Skeletal muscle satellite cell (primary cell): ENCODE measurements around the gene EVC2.

Experiments
- H3K27me3 ChIP-seq: 2 replicates; pipeline ENCODE4 v1.7.0; 2013; ENCODE audit warnings: low read length; ENCODE audit not compliant: control insufficient read depth, insufficient read depth
- H3K36me3 ChIP-seq: 2 replicates; pipeline ENCODE4 v1.7.0; 2013; ENCODE audit warnings: mild to moderate bottlenecking, control low read depth, low read length; ENCODE audit not compliant: insufficient read depth
- H3K4me1 ChIP-seq: 2 replicates; pipeline ENCODE4 v1.7.0; 2013; ENCODE audit warnings: low read length; ENCODE audit not compliant: control insufficient read depth, insufficient read depth
- H3K4me2 ChIP-seq: 2 replicates; pipeline ENCODE4 v1.7.0; 2013; ENCODE audit warnings: mild to moderate bottlenecking, low read length
- H3K4me3 ChIP-seq: 2 replicates; pipeline ENCODE4 v1.7.0; 2013; ENCODE audit warnings: low read length
- H3K9ac ChIP-seq: 2 replicates; pipeline ENCODE4 v1.7.0; 2013; ENCODE audit warnings: mild to moderate bottlenecking, low read depth, low read length, moderate library complexity
- H3K9me3 ChIP-seq: replicated peaks from 2 replicates; pipeline ENCODE4 v1.7.0; 2013; ENCODE audit warnings: mild to moderate bottlenecking, control low read depth, low read length

Gene EVC2

DNA sequence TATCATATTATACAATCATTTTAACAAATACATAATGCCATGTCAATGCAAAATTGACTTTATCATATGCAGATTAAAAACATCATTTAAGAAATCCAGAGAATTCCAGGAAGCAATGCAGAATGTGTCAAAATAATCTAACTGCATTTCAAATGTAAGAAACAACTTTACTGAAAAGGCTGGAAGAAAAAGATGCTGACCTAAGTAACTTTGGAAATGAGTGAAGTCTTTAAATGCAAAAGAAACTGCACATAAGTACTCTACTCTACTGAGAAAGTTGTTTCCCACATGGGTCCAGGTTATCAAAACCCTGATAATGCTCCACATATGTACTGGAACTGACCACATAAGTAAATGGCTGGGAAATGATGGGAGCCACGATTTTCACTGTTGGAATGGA is 149.9 kb downstream of the EVC2 start:
- no peak overlapping the region for H3K4me3 ChIP-seq
- H3K9me3 ChIP-seq = no peaks in the 10 kb centered on the region
- no peak overlapping the region for H3K4me2 ChIP-seq
- no peaks in the 10 kb centered on the region for H3K4me1 ChIP-seq
- no peaks in the 10 kb centered on the region for H3K27me3 ChIP-seq
- H3K36me3 ChIP-seq = peaks cover 41% of the 10 kb centered on the region
- H3K9ac ChIP-seq = no peak overlapping the region

DNA sequence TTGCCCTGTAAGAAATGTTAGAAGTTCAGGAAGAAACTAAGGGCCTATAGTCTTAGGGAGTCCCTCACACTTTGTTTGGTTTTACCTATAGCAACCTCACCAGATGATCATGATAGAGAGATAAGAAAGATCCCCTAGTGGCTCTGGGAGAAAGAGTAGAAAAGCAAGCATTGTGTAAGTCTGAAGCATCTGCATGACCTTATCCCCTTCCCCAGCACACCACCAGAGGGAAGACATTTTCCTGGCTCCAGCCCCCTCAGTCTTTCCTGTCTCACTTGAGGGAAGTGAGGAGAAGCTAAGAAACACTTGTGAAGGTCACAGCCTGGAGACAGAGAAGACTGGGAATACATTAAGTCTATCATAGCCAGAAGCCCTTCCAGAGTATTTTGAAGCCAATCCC is 154.0 kb downstream of the EVC2 start:
- Histone ChIP-seq H3K4me1 (no peaks in the 10 kb centered on the region), H3K4me2 (no peak overlapping the region), H3K4me3 (no peak overlapping the region), H3K27me3 (no peaks in the 10 kb centered on the region), H3K36me3 (peaks cover 37% of the 10 kb centered on the region), H3K9me3 (no peaks in the 10 kb centered on the region), H3K9ac (no peak overlapping the region)

DNA sequence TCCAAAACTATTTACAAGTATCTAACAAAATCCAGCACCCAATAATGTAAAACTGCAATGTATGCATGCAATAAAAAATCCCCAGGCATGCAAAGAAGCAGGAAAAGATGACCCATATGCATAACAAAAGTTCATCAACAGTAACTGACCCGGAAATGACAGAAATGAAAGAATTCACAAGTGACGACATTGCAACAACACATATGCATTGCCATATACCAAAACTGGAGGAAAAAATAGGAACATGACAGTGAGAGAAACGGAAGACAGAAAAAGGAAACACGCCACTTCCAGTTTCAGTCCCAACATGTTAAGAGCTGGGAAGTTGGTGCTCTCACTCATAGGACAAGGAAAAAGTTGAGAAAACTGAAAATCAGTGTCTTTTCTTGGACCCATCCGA is 154.6 kb downstream of the EVC2 start:
- no peaks in the 10 kb centered on the region for H3K9me3 ChIP-seq
- H3K4me3 ChIP-seq = no peak overlapping the region
- peaks cover 36% of the 10 kb centered on the region for H3K36me3 ChIP-seq
- H3K4me2 ChIP-seq = no peak overlapping the region
- no peaks in the 10 kb centered on the region for H3K27me3 ChIP-seq
- H3K4me1 ChIP-seq = no peaks in the 10 kb centered on the region
- no peak overlapping the region for H3K9ac ChIP-seq

DNA sequence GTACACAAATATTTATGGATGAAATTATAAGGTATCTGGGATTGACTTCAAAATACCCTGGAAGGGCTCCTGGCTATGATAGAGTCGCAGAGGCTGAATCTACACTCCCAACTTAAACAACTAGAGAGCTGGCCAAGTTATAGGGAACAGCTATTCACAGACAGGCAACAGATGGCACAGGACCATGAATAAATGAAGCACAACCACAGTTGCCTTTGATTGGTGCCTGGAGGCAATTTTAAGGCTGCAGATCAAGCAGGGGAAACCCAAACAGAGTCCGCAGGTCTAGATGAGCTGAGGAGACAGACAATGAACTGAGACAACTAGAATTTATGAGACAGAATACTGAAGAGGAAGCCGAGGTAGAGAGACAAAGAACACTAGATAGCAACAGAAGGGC is 155.9 kb downstream of the EVC2 start:
- H3K36me3 ChIP-seq = peaks cover 47% of the 10 kb centered on the region
- no peaks in the 10 kb centered on the region for H3K9me3 ChIP-seq
- no peak overlapping the region for H3K4me3 ChIP-seq
- H3K9ac ChIP-seq = no peak overlapping the region
- H3K27me3 ChIP-seq = no peaks in the 10 kb centered on the region
- no peak overlapping the region for H3K4me2 ChIP-seq
- no peaks in the 10 kb centered on the region for H3K4me1 ChIP-seq

DNA sequence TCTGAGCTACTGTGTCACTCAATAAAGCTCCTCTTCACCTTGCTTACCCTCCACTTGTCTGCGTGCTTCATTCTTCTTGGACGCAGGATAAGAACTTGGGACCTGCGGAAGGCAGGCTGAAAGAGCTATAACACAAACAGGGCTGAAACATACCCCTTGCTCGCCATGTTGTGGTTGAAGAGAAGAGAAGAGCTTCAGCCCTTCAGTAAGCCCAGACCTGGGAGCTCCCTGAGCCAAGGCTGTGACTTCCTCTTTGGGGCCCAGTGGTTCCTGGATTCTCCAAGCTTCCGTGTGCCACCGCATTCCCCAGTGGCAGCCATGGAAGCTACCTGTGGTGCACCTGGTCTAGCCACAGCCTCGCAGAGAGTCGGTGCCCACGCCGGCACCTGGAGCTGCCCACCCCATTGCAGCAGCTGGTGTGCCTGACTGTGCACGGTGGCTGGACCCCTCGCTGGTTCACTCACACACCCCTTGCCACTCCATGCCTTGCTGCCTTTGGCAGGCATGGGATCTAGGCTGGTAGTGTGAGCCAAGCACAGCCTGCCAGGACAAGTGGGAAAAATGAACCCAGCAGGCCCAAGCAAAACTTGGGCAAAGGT is 160.6 kb downstream of the EVC2 start:
- no peaks in the 10 kb centered on the region for H3K4me1 ChIP-seq
- no peak overlapping the region for H3K4me3 ChIP-seq
- no peaks in the 10 kb centered on the region for H3K27me3 ChIP-seq
- H3K9me3 ChIP-seq = no peaks in the 10 kb centered on the region
- no peak overlapping the region for H3K9ac ChIP-seq
- H3K4me2 ChIP-seq = no peak overlapping the region
- H3K36me3 ChIP-seq = peaks cover 39% of the 10 kb centered on the region

DNA sequence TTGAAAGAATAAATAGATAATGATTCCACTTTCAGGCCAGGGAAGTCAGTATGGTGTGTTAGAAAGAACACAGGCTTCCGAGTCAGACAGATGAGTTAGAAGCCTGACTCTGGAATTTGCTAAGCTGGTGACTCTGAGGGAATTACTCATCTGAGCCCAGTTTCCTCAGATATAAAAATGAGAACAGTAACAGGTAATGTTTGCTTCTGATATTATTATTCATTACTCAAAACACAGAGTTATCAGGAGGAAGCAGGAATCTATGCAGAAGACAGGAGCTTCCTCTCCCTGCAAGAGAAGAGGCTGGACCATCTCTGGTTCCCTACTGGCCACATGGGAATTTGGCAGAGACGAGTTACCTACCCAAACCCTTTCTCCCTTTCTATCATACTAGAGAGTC is 163.1 kb downstream of the EVC2 start:
- no peaks in the 10 kb centered on the region for H3K4me1 ChIP-seq
- no peaks in the 10 kb centered on the region for H3K27me3 ChIP-seq
- no peak overlapping the region for H3K4me2 ChIP-seq
- peaks cover 28% of the 10 kb centered on the region for H3K36me3 ChIP-seq
- H3K9ac ChIP-seq = no peak overlapping the region
- no peaks in the 10 kb centered on the region for H3K9me3 ChIP-seq
- H3K4me3 ChIP-seq = no peak overlapping the region

DNA sequence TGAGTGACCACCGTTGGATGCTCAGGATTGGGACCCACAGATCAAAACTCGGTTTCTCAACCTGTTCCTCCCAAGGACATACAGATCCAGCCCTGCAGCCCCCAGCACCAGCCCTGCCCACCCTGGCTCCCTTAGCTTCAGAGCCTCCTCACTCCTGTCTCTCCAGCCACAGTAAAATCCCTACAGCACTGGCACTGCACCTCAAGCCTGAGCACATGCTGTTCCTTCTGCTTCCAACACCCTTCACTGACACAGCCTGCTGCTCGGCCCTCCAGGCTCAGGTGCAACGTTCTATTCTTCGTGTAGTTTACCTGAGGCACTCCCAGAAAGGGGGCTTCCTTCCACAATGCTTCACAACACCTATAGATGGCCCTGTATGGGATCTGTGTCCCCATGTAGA is 163.6 kb downstream of the EVC2 start:
- Histone ChIP-seq H3K4me1 (no peaks in the 10 kb centered on the region), H3K9me3 (no peaks in the 10 kb centered on the region), H3K4me3 (no peak overlapping the region), H3K4me2 (no peak overlapping the region), H3K9ac (no peak overlapping the region), H3K27me3 (no peaks in the 10 kb centered on the region), H3K36me3 (peaks cover 28% of the 10 kb centered on the region)

DNA sequence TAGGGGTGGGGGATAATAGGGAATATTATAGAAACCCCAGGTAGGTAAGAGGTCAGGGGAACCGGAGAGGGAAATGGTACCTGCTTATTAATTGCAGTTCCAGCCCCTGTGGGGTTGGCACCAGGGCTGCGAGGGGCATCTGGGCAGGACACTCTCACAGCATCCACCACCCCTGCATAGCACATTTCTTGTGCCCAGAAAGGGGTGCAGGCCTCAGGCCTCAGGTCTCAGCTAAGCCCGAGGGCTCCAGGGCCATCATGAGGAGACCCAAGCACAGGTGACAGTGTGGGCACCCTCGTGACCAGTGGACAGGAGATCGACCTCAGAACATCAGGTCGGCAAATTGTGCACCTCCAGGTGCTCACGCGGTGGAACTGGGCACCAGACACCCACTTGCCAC is 164.7 kb downstream of the EVC2 start:
- Histone ChIP-seq H3K4me2 (no peak overlapping the region), H3K4me3 (no peak overlapping the region), H3K27me3 (no peaks in the 10 kb centered on the region), H3K36me3 (peaks cover 23% of the 10 kb centered on the region), H3K9ac (no peak overlapping the region), H3K9me3 (no peaks in the 10 kb centered on the region), H3K4me1 (no peaks in the 10 kb centered on the region)

DNA sequence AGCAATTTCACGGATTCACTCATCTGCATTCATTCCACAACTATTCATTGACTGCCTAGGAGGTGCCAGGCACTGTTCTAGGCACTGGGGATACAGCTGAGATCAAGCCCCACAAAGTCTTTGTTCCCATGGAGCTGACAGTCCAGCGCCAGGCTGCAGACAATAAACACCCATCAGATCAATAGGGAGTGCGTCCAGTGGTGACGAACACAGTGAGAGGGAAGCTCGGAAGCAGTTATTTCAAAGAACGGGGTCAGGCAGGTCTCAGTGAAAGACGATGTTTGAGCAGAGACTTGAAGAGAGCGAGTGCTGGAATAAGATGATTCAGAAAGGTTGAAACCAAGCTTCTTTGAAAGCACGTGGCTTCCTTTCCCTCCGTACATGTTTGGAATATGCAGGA is 167.2 kb downstream of the EVC2 start:
- H3K27me3 ChIP-seq = no peaks in the 10 kb centered on the region
- no peak overlapping the region for H3K4me3 ChIP-seq
- no peaks in the 10 kb centered on the region for H3K4me1 ChIP-seq
- H3K4me2 ChIP-seq = no peak overlapping the region
- peaks cover 5% of the 10 kb centered on the region for H3K36me3 ChIP-seq
- H3K9ac ChIP-seq = no peak overlapping the region
- H3K9me3 ChIP-seq = no peaks in the 10 kb centered on the region

DNA sequence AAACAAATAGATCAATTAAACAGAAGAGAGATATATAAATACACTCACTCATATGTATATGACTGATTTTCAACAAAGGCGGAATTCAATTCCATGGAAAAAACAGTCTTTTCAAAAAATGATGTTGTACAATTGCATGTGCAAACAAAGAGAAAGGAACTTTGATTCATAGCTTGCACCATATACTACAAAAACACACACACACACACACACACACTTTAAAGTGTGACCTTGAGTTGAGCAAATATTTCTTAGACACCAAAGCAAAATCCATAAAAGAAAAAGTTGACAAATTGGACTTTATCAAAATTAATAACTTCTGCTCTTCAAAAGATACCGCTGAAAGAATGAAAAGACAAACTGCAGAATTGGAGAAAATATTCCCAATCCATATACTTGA is 168.8 kb downstream of the EVC2 start:
- Histone ChIP-seq H3K9me3 (no peaks in the 10 kb centered on the region), H3K9ac (no peak overlapping the region), H3K4me3 (no peak overlapping the region), H3K4me1 (no peaks in the 10 kb centered on the region), H3K4me2 (no peak overlapping the region), H3K36me3 (peaks cover 6% of the 10 kb centered on the region), H3K27me3 (no peaks in the 10 kb centered on the region)

DNA sequence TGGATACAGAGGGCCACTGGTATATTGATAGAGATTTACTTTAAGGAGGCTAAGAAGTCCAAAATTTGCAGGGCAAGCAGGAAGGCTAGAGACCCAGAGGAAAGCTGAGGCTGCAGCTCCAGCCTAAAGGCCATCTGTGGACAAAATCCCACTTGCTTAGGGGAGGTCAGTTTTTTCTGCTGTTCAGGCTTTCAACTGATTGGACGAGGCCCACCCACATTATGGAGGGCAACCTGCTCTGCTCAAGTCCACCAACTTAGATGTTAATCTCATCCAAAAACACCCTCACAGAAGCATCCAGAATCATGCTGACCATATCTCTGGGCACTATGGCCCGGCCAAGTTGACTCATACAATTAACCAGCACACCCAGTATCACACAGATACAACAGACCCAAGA is 176.3 kb downstream of the EVC2 start:
- Histone ChIP-seq H3K9ac (no peak overlapping the region), H3K4me1 (no peaks in the 10 kb centered on the region)

DNA sequence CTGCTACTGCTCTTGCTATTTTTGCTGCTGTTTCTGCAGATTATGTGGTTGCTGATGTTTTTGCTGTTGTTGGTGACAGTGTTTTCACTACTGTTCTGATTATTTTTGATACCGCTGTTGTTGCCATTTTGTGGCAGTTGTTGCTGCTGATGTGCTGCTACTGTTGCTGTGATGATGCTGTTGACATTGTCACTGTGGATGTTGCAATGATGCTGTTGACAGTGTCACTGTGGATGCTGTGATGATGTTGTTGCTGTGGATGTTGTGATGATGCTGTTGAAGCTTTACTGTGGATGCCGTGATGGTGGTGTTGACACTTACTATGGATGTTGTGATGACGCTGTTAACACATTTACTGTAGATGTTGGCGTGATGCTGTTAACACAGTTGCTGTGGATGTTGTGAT is 180.3 kb downstream of the EVC2 start:
- Histone ChIP-seq H3K4me3 (no peak overlapping the region), H3K9me3 (no peaks in the 10 kb centered on the region)

More for the DNA sequence above, 176.3 kb downstream of the EVC2 start:
- H3K4me2 ChIP-seq = no peak overlapping the region
- no peaks in the 10 kb centered on the region for H3K9me3 ChIP-seq
- H3K4me3 ChIP-seq = no peak overlapping the region
- H3K27me3 ChIP-seq = no peaks in the 10 kb centered on the region
- H3K36me3 ChIP-seq = peaks cover 37% of the 10 kb centered on the region

More for the DNA sequence above, 180.3 kb downstream of the EVC2 start:
- Histone ChIP-seq H3K4me1 (peaks cover 4% of the 10 kb centered on the region), H3K36me3 (peaks cover 25% of the 10 kb centered on the region), H3K27me3 (no peaks in the 10 kb centered on the region), H3K9ac (no peak overlapping the region), H3K4me2 (no peak overlapping the region)
